OCI-LY7 (cell line): ENCODE results near the gene VIPR2.

Experiments used
- CTCF ChIP-seq: fragments of 200-600 bp; sonication (generic); conservative IDR thresholded peaks from 2 replicates; pipeline ENCODE4 v1.5.1; 2014; ENCODE audit warnings: mild to moderate bottlenecking, antibody characterized with exemption, low read length, moderate library complexity, mixed read lengths
- EZH2phosphoT487 ChIP-seq: fragments of 200-600 bp; sonication (generic); IDR thresholded peaks from 2 replicates; pipeline ENCODE4 v1.6.1; 2018; ENCODE audit warnings: low read depth, borderline replicate concordance, mild to moderate bottlenecking, mixed run types, antibody characterized with exemption, low read length, moderate library complexity, mixed read lengths

DNA sequence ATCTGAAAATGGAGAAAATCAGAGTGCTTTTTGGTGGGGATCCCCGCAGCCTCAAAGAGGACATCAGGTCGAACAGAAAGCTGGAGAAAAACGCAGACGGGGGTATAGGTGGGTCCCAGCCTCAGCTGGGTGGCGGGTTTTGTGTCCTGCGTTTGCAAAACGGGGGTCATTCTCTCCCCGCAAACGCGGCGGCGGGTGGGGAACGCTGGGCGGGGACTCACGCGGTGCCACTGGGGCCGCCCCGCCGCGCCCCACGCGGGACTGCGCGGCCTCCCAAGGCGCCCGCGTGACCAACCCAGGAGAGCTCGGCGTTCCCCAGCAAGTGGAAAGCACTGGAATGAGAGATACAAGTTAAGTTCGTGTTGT, 806 bp upstream of the VIPR2 start:
- TF ChIP-seq CTCF (no peak), EZH2phosphoT487 (no peak)
